Naive B cell (primary cell): ENCODE data around the gene KPNA3. TPM values are rescaled to one million over a fixed set of nuclear protein-coding genes. Genes with fewer than 3 reads are reported as not detected.
A peak's percentile ranks its signal among the peaks of the same experiment; 100 is the strongest.
"Not testable (repeated sequence)": the region's sequence is repeated elsewhere in the genome, so short reads cannot be mapped to it uniquely, and the experiment has no call there.

Experiments
- ATAC-seq, 2 donors: fragments of 150-1000 bp; cut with Tn5 transposase; 2 replicates each; pipeline ENCODE4 v1.10.0; 2021; ENCODE audit warnings: low read depth in 2 of 2, mild to moderate bottlenecking in 2 of 2, moderate library complexity in 2 of 2
- DNase-seq: peaks from one replicate; pipeline ENCODE4 v3.0.0; 2022
- H3K27ac Mint-ChIP-seq, 6 donors: one replicate each; pipeline ENCODE4 v1.8.0; 2020 to 2022; ENCODE audit warnings: mild to moderate bottlenecking in 6 of 6, mixed read lengths in 6 of 6, moderate library complexity in 5 of 6, inconsistent platforms in 2 of 6
- H3K27me3 Mint-ChIP-seq, 3 donors: one replicate each; pipeline ENCODE4 v1.8.0; 2021 to 2022; ENCODE audit warnings: mixed read lengths in 3 of 3, mild to moderate bottlenecking in 1 of 3
- H3K36me3 Mint-ChIP-seq, 2 donors: one replicate each; pipeline ENCODE4 v1.8.0; 2020 to 2022; ENCODE audit warnings: mixed read lengths in 2 of 2, inconsistent platforms in 1 of 2, mild to moderate bottlenecking in 1 of 2
- H3K4me1 Mint-ChIP-seq, 3 donors: one replicate each; pipeline ENCODE4 v1.8.0; 2020 to 2022; ENCODE audit warnings: mixed read lengths in 3 of 3, inconsistent platforms in 1 of 3, mild to moderate bottlenecking in 1 of 3, moderate library complexity in 1 of 3
- H3K4me3 Mint-ChIP-seq, 8 donors: one replicate each; pipeline ENCODE4 v1.8.0; 2020 to 2022; ENCODE audit warnings: mild to moderate bottlenecking in 8 of 8, mixed read lengths in 8 of 8, moderate library complexity in 8 of 8, inconsistent platforms in 2 of 8
- H3K9me3 Mint-ChIP-seq, 7 donors: one replicate each; pipeline ENCODE4 v1.8.0; 2020 to 2022; ENCODE audit warnings: mixed read lengths in 7 of 7, mild to moderate bottlenecking in 5 of 7, inconsistent platforms in 2 of 7, moderate library complexity in 1 of 7
- polyA plus RNA-seq, 6 donors: library from polyadenylated mRNA; unstranded; fragments of 300-500 nt; fragmentation: Illumina TruSeq; gene quantifications; one replicate each; pipeline ENCODE4 v1.2.3, GENCODE V29; 2021; ENCODE audit warnings: low read depth in 6 of 6

KPNA3 gene
- polyA plus RNA-seq, 6 donors from 2014 or later, result 18.6 to 23.8 (median 19.8) TPM

- ATAC-seq, H3K4me3 Mint-ChIP-seq, H3K9me3 Mint-ChIP-seq, H3K27me3 Mint-ChIP-seq, H3K4me1 Mint-ChIP-seq, DNase-seq, H3K27ac Mint-ChIP-seq: not testable (repeated sequence)
- peaks cover 18 to 30% of the 10 kb centered on the region in 2 donors for H3K36me3 Mint-ChIP-seq
These were observed 88.2 kb downstream of the KPNA3 start for GRCh38 chr13:49704264-49704663.

DNA sequence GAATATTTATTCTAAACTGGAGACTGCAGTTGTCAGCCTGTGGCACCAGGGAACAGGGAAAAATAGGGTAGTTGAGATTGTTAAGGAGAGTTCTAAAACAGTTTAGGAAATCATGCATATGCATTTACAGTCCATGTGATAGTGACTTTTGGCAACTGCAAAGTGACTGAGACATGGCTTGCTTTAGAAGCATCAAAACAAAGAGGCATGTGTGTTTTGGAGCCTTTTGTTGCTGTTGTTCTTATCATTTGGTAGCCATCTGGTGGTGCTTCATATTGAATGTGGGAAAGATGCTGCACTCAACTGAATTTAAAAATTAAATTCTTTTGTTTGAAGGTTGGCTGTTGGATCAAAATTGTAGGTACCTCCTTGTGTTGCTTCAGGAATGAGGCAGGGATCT, 91.0 kb downstream of the KPNA3 start:
- ATAC-seq (no peak), DNase-seq (no peak)
- H3K4me1 Mint-ChIP-seq, result peaks cover 0 to 11% (median 9%) of the 10 kb centered on the region in 3 donors
- no peak overlapping the region for H3K4me3 Mint-ChIP-seq
- H3K27me3 Mint-ChIP-seq, result no peaks in the 10 kb centered on the region
- H3K9me3 Mint-ChIP-seq, result no peaks in the 10 kb centered on the region
- H3K27ac Mint-ChIP-seq, result no peak overlapping the region
- H3K36me3 Mint-ChIP-seq, result peaks cover 9 to 13% of the 10 kb centered on the region in 2 donors

- Mint-ChIP-seq H3K9me3 (no peaks in the 10 kb centered on the region), H3K36me3 (peaks cover 8 to 9% of the 10 kb centered on the region in 2 donors), H3K4me1 (peaks cover 3 to 24% (median 11%) of the 10 kb centered on the region in 3 donors), H3K4me3 (no peak overlapping the region), H3K27me3 (no peaks in the 10 kb centered on the region), H3K27ac (peak overlapping the region in 1 of 6 donors; percentile 38)
- ATAC-seq, result no peak
- no peak for DNase-seq
These were observed 95.0 kb downstream of the KPNA3 start for GRCh38 chr13:49697468-49697867.

DNA sequence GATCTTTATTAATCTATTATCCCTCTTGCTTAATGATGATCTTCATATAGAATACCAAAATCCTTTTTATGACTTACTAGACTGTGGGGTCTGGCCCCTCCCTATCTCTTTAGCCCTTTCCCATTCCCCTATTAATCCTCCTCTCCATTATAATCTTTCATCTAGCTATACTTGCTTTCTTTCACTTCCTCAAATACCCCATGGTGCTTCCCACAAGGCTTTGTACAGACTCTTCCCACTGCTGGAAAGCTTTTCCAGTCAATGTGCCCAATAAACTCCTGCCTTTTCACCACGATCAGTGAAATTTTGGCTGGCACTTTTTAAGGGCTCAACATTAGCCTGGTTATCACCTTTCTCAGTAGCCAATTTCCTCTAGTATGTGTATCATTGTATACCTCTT, 98.0 kb downstream of the KPNA3 start:
- Mint-ChIP-seq H3K36me3 (no peaks in the 10 kb centered on the region), H3K27ac (peak overlapping the region in 2 of 6 donors; percentile 25 to 90), H3K9me3 (no peaks in the 10 kb centered on the region), H3K27me3 (no peaks in the 10 kb centered on the region), H3K4me1 (peaks cover 7 to 47% (median 27%) of the 10 kb centered on the region in 3 donors), H3K4me3 (peak overlapping the region in 2 of 8 donors; percentile 61 to 96)
- ATAC-seq (no peak), DNase-seq (no peak)

- peaks cover 7 to 48% (median 25%) of the 10 kb centered on the region in 3 donors for H3K4me1 Mint-ChIP-seq
- no peaks in the 10 kb centered on the region for H3K9me3 Mint-ChIP-seq
- no peak for DNase-seq
- no peaks in the 10 kb centered on the region for H3K27me3 Mint-ChIP-seq
- H3K4me3 Mint-ChIP-seq, result peak overlapping the region in 4 of 8 donors; percentile 4 to 96 (median 39)
- peak overlapping the region in 1 of 6 donors; percentile 68 for H3K27ac Mint-ChIP-seq
- ATAC-seq, result no peak
- H3K36me3 Mint-ChIP-seq, result no peaks in the 10 kb centered on the region
These were observed 98.6 kb downstream of the KPNA3 start for GRCh38 chr13:49693877-49694276.

- Mint-ChIP-seq H3K4me3 (peak overlapping the region in 4 of 8 donors; percentile 5 to 96 (median 23)), H3K9me3 (no peaks in the 10 kb centered on the region), H3K27ac (no peak overlapping the region), H3K36me3 (no peaks in the 10 kb centered on the region), H3K4me1 (peaks cover 7 to 43% (median 19%) of the 10 kb centered on the region in 3 donors), H3K27me3 (no peaks in the 10 kb centered on the region)
- no peak for ATAC-seq
- no peak for DNase-seq
These were observed 99.2 kb downstream of the KPNA3 start for GRCh38 chr13:49693191-49693733.

DNA sequence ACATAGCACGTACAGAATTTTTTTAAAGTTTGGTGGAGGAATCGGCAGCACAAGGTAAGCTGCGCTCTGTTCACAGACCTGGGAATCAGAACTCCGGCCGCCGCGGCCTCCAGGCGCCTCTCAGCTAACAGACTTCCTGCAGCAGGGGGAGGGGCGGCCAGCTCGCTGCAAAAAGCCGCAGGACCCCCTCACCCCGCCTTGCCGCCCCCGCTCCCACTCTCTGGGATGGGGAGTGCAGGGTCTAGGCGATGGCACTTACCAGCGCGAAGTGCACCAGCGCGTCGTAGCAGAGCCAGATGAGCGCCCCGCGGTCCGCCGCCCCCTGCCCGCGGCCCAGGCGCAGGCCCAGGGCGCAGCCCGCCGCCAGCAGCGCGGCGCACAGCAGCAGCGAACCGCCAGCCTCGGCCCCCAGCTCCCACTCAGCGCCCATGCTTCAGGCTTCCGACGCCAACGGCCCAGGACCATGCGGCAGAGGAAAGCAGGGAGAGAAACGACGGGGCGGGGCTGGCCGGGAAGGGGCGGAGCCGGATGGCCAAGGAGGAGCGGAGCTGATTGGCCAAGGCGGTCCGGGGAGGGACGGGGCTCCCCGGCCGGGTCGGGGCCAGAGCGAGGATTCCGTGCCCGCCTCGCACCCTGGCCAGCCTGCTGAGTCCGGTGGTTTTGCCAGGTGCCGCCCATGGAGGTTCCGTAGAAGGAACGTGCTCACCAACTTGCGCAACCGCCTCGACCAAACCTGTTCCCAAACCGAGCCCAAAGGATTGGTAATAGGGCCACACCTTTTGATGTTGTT, 101.3 kb downstream of the KPNA3 start, which contains the start of gene EBPL:
Gene EBPL (minus strand): TSS at position 492 of the 790 bp plus-strand sequence. CDS start 62 bp downstream, at position 430.
- DNase-seq (peak; percentile 75), ATAC-seq (peak; percentile 89 to 92)
- Mint-ChIP-seq H3K4me3 (peak within 1 kb of the TSS; percentile 81 to 96 (median 92)), H3K27me3 (no peaks in the 10 kb centered on the region), H3K27ac (peak within 1 kb of the TSS; percentile 44 to 91 (median 90)), H3K9me3 (no peaks in the 10 kb centered on the region), H3K4me1 (peaks cover 16 to 57% (median 21%) of the 10 kb centered on the region in 3 donors), H3K36me3 (no peaks in the 10 kb centered on the region)

DNA sequence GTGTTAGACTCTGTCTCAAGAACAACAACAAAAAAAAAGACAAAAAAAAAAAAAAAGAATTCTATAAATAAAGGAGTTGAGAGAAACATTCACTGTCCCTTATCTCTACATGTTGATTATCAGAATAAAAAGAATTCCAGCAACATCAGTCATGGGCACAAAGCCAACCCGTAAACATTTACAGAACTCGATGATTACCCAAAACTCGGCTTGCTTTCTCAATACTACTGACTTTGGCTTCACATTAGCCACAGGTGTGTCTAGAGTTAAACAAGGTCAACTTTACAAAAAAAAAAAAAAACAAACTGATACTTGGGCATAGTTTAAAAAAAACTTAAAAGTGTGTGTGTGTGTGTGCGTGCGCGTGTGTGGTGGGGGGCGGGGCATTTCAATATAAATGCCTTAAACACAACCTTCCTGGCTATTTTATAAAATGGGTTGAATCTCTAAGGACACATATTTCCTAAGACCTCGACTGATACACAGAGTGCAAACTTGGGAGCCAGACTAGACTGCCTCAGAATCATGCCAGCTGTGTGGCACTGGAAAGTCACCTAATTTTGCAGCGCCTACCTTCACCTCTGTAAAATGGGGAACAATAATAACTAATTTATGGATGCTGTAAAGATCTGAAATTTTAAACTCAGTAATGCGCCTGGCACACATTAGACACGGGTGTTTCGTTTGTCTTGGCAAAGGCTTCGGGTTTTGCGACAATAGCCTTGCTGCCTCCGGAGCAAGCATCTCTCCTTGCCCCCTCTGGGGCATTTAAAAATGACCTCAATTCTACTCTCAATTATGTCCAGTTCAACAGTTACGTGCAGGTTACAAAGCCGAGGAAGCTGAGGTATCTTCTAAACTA, 102.1 kb downstream of the KPNA3 start:
- Mint-ChIP-seq H3K27me3 (no peaks in the 10 kb centered on the region), H3K4me3 (peak overlapping the region; percentile 81 to 96 (median 92)), H3K9me3 (no peaks in the 10 kb centered on the region), H3K27ac (peak overlapping the region in 4 of 6 donors; percentile 68 to 89 (median 79)), H3K36me3 (no peaks in the 10 kb centered on the region), H3K4me1 (peaks cover 16 to 65% (median 21%) of the 10 kb centered on the region in 3 donors)
- no peak for DNase-seq
- peak; percentile 4 to 7 for ATAC-seq

DNA sequence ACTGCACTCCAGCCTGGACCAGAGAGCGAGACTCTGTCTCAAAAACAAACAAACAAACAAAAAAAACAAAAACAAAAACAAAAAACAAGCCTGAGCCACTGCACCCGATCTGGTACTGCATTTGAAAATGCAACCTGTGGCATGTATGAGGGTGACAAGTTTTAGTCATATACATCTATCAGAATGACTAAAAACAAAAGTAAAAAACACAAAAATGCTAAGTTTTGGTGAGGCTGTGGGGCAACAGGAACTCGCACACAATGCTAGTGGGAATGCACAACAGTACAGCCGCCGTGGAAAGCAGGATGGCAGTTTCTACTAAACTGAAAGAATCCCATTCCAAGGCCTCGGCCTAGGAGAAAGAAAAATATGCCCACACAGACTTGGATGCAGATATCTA, 109.0 kb downstream of the KPNA3 start:
- H3K4me1 Mint-ChIP-seq, result peaks cover 6 to 47% (median 8%) of the 10 kb centered on the region in 3 donors
- no peak overlapping the region for H3K27ac Mint-ChIP-seq
- DNase-seq (no peak), ATAC-seq (no peak)
- H3K9me3 Mint-ChIP-seq, result no peaks in the 10 kb centered on the region
- no peaks in the 10 kb centered on the region for H3K27me3 Mint-ChIP-seq
- H3K4me3 Mint-ChIP-seq, result no peak overlapping the region
- H3K36me3 Mint-ChIP-seq, result no peaks in the 10 kb centered on the region

GRCh38 chr13:49681842-49682435, 110.5 kb downstream of the KPNA3 start:
- DNase-seq (no peak), ATAC-seq (no peak)
- peak overlapping the region in 2 of 6 donors; percentile 15 to 37 for H3K27ac Mint-ChIP-seq
- no peak overlapping the region for H3K4me3 Mint-ChIP-seq
- no peaks in the 10 kb centered on the region for H3K9me3 Mint-ChIP-seq
- H3K36me3 Mint-ChIP-seq, result no peaks in the 10 kb centered on the region
- no peaks in the 10 kb centered on the region for H3K27me3 Mint-ChIP-seq
- H3K4me1 Mint-ChIP-seq, result peaks cover 0 to 35% (median 8%) of the 10 kb centered on the region in 3 donors

DNA sequence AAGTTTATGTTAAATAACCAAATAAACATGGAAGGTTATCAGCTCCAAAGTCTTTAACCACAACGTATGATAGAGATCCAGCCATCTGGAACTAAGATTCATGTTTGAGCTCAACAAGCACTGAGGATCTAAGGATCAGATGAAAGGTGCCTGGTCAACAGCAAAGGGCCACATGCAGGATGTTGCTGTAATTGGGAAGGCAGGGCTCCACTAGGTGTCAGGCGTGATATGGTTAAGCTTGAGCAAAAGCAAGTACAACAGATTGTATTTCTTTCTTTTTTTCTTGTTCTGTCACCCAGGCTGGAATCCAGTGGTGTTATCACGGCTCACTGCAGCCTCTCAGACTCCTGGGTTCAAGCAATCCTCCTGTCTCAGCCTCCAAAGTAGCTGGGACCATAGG, 113.2 kb downstream of the KPNA3 start:
- no peak for ATAC-seq
- peaks cover 0 to 2% (median 0%) of the 10 kb centered on the region in 7 donors for H3K9me3 Mint-ChIP-seq
- no peaks in the 10 kb centered on the region for H3K27me3 Mint-ChIP-seq
- peaks cover 12 to 30% (median 13%) of the 10 kb centered on the region in 3 donors for H3K4me1 Mint-ChIP-seq
- H3K4me3 Mint-ChIP-seq, result no peak overlapping the region
- no peak for DNase-seq
- no peaks in the 10 kb centered on the region for H3K36me3 Mint-ChIP-seq
- H3K27ac Mint-ChIP-seq, result no peak overlapping the region

DNA sequence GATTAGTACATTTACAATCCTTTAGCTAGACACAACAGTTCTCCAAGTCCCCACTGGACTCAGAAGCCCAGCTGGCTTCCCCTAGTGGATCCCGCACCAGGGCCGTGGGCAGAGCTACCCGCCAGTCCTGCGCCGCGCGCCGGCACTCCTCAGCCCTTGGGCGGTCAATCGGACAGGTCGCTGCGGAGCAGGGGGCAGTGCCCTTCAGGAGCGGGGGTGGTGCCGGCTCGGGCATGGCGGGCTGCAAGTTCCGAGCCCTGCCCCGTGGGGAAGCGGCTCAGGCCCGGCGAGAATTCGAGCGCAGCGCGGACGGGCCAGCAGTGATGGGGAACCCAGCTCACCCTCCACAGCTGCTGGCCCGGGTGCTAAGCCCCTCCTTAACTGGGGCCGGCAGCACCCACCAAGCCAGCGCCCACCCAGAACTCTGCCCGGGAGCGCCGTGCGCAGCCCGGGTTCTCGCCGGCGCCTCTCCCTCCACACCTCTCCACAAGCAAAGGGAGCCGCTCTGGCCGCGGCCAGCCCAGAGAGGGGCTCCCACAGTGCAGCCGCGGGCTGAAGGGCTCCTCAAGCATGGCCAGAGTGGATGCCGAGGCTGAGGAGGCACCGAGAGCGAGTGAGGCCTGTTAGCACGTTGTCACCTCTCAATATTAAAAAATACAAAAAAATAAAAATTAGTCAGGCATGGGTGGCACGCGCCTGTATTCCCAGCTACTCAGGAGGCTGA, 114.1 kb downstream of the KPNA3 start:
- ATAC-seq, result no peak
- DNase-seq, result no peak
- H3K9me3 Mint-ChIP-seq, result peaks cover 0 to 2% (median 0%) of the 10 kb centered on the region in 7 donors

More for the DNA sequence above, 114.1 kb downstream of the KPNA3 start:
- no peaks in the 10 kb centered on the region for H3K27me3 Mint-ChIP-seq
- H3K4me3 Mint-ChIP-seq, result no peak overlapping the region
- peaks cover 12 to 30% (median 13%) of the 10 kb centered on the region in 3 donors for H3K4me1 Mint-ChIP-seq
- no peak overlapping the region for H3K27ac Mint-ChIP-seq
- H3K36me3 Mint-ChIP-seq, result no peaks in the 10 kb centered on the region
